HG03565 (cell line): ENCODE results near the gene ATP6AP1.

ENCODE experiments used
- ATAC-seq: cut with Tn5 transposase; IDR thresholded peaks from one replicate; pipeline ENCODE4 v1.9.1; 2021; ENCODE audit warnings: mild to moderate bottlenecking, moderate library complexity; ENCODE audit not compliant: unreplicated experiment

ATP6AP1 gene

GRCh38 chrX:154470914-154471568 lies 42.6 kb downstream of the ATP6AP1 start:
- ATAC-seq = no peak

GRCh38 chrX:154471839-154472684 lies 43.6 kb downstream of the ATP6AP1 start:
- no peak for ATAC-seq

- no peak for ATAC-seq
Measured at GRCh38 chrX:154472685-154473632, 44.5 kb downstream of the ATP6AP1 start.

GRCh38 chrX:154473683-154474082 lies 45.2 kb downstream of the ATP6AP1 start:
- ATAC-seq = no peak

GRCh38 chrX:154476821-154477220 lies 48.3 kb downstream of the ATP6AP1 start:
- ATAC-seq = no peak

- ATAC-seq = no peak
Measured at GRCh38 chrX:154477891-154478477, 49.5 kb downstream of the ATP6AP1 start.

GRCh38 chrX:154478728-154479622 lies 50.5 kb downstream of the ATP6AP1 start, which contains the start of gene LAGE3:
LAGE3 (minus strand) TSS chrX:154479281; CDS start chrX:154478915, 366 bp downstream.
- ATAC-seq = peak; percentile 77

GRCh38 chrX:154481195-154481594 lies 52.7 kb downstream of the ATP6AP1 start:
- no peak for ATAC-seq

- no peak for ATAC-seq
Measured at GRCh38 chrX:154481911-154482601, 53.6 kb downstream of the ATP6AP1 start.

GRCh38 chrX:154482786-154483185 lies 54.3 kb downstream of the ATP6AP1 start:
- ATAC-seq = no peak

- no peak for ATAC-seq
Measured at GRCh38 chrX:154483325-154483724, 54.8 kb downstream of the ATP6AP1 start.

GRCh38 chrX:154484255-154485149 lies 56.0 kb downstream of the ATP6AP1 start:
- no peak for ATAC-seq

GRCh38 chrX:154485150-154486051 lies 56.9 kb downstream of the ATP6AP1 start:
- ATAC-seq = no peak

- ATAC-seq = no peak
Measured at GRCh38 chrX:154486052-154486395, 57.5 kb downstream of the ATP6AP1 start.
